Lower lobe of right lung (tissue), 2 donors: ENCODE results near the gene LMNB1. TPM values are rescaled to one million over a fixed set of nuclear protein-coding genes. Genes with fewer than 3 reads are reported as not detected.
"Not testable (repeated sequence)": the region's sequence is repeated elsewhere in the genome, so short reads cannot be mapped to it uniquely, and the experiment has no call there.

Experiments used
- ATAC-seq, 2 donors: fragments of 200-7000 bp; cut with Tn5 transposase; one replicate each; pipeline ENCODE4 v1.9.1; 2020 to 2022; ENCODE audit warnings: mild to moderate bottlenecking in 2 of 2, moderate library complexity in 2 of 2
- DNase-seq: peaks from one replicate; pipeline ENCODE4 v3.0.0-alpha.2; 2020
- H3K27ac ChIP-seq: fragments of 200-600 bp; one replicate; pipeline ENCODE4 v1.8.0; 2022
- H3K27me3 ChIP-seq: fragments of 200-600 bp; one replicate; pipeline ENCODE4 v1.8.0; 2022; ENCODE audit warnings: low read depth
- H3K36me3 ChIP-seq: fragments of 200-600 bp; one replicate; pipeline ENCODE4 v1.8.0; 2022; ENCODE audit warnings: mild to moderate bottlenecking
- H3K4me1 ChIP-seq: fragments of 200-600 bp; one replicate; pipeline ENCODE4 v1.8.0; 2022
- H3K4me3 ChIP-seq: fragments of 200-600 bp; one replicate; pipeline ENCODE4 v1.8.0; 2022; ENCODE audit warnings: mild to moderate bottlenecking
- H3K9me3 ChIP-seq: fragments of 200-600 bp; one replicate; pipeline ENCODE4 v1.8.0; 2022
- intact Hi-C: fragments of 100-400 bp; cut with DNase I; formaldehyde crosslinking; loops from one replicate; pipeline ENCODE4 v1.11.0; 2022
- total RNA-seq: library from RNA; stranded (reverse); fragmentation: NEBNext Ultra II Directional; extraction: Animal tissue kit (Norgen Biotek cat#: 25700); gene quantifications from one replicate; pipeline ENCODE4 v1.2.1, GENCODE V29; 2021
- TF ChIP-seq, protein P1 (sequence below): fragments of 200-600 bp; IDR thresholded peaks from one replicate; pipeline ENCODE4 v1.8.0; 2022; ENCODE audit warnings: antibody characterized with exemption, mild to moderate bottlenecking
- donor health status: DM: no; HTN: yes; CAD: no; lungs with severe emphysema.

The LMNB1 gene
- total RNA-seq, 1 donor from 2014 or later: 13.5 TPM

GRCh38 chr5:126754609-126755008, 22.3 kb upstream of the LMNB1 start:
- Histone ChIP-seq H3K27me3 (no peaks in the 10 kb centered on the region), H3K4me1 (peaks cover 8% of the 10 kb centered on the region), H3K9me3 (no peaks in the 10 kb centered on the region), H3K36me3 (no peaks in the 10 kb centered on the region), H3K4me3 (no peak overlapping the region), H3K27ac (no peak overlapping the region)
- intact Hi-C loops: no loop called here
- DNase-seq: no peak
- TF ChIP-seq, protein P1, sequence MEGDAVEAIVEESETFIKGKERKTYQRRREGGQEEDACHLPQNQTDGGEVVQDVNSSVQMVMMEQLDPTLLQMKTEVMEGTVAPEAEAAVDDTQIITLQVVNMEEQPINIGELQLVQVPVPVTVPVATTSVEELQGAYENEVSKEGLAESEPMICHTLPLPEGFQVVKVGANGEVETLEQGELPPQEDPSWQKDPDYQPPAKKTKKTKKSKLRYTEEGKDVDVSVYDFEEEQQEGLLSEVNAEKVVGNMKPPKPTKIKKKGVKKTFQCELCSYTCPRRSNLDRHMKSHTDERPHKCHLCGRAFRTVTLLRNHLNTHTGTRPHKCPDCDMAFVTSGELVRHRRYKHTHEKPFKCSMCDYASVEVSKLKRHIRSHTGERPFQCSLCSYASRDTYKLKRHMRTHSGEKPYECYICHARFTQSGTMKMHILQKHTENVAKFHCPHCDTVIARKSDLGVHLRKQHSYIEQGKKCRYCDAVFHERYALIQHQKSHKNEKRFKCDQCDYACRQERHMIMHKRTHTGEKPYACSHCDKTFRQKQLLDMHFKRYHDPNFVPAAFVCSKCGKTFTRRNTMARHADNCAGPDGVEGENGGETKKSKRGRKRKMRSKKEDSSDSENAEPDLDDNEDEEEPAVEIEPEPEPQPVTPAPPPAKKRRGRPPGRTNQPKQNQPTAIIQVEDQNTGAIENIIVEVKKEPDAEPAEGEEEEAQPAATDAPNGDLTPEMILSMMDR: no peak
- ATAC-seq: no peak

- Histone ChIP-seq H3K4me3 (no peak overlapping the region), H3K27me3 (no peaks in the 10 kb centered on the region), H3K27ac (no peak overlapping the region), H3K9me3 (no peaks in the 10 kb centered on the region), H3K36me3 (no peaks in the 10 kb centered on the region), H3K4me1 (peaks cover 8% of the 10 kb centered on the region)
- TF ChIP-seq, protein P1: no peak
- intact Hi-C loops: no loop called here
- no peak for ATAC-seq
- no peak for DNase-seq
Observed at GRCh38 chr5:126755593-126755992, 21.3 kb upstream of the LMNB1 start.

DNA sequence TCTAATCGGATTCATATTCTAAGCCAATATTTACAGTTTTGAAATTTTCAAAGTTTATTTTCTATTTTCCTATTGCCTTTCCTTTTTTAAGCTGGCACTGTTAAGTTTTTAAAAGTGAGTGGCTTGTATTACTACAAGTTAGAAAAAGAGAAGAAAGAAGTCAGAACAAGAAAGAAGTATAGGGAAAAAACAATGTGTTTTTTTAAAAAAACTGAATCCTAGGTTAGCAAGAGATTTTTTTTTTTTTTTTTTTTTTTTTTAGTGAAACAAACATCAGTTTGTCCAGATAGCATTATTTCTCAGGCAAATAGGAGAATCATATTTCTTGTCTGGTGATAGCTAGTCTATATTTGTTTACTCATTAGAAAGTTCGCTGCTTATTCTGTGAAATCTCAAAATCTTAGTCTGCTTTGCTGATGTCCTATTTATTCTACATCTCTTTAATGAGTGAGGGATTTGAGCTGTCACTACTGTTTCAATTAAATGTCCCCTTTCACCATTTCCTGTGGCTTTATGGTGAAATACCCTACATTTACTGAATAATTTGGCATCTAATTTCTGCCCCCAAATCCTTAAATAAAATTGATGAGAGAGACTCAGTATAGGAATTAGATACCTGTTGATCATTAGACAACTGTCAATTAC, 19.1 kb upstream of the LMNB1 start:
- H3K36me3 ChIP-seq: no peaks in the 10 kb centered on the region
- peaks cover 8% of the 10 kb centered on the region for H3K4me1 ChIP-seq
- H3K27me3 ChIP-seq: no peaks in the 10 kb centered on the region
- H3K9me3 ChIP-seq: no peaks in the 10 kb centered on the region
- TF ChIP-seq, protein P1: no peak
- no peak for DNase-seq
- H3K27ac ChIP-seq: peak overlapping the region; percentile 34
- ATAC-seq: no peak
- H3K4me3 ChIP-seq: no peak overlapping the region
- intact Hi-C loops: no loop called here

GRCh38 chr5:126763371-126763770, 13.6 kb upstream of the LMNB1 start:
- Histone ChIP-seq H3K27ac (no peak overlapping the region), H3K36me3 (no peaks in the 10 kb centered on the region), H3K27me3 (no peaks in the 10 kb centered on the region), H3K4me3 (no peak overlapping the region), H3K9me3 (no peaks in the 10 kb centered on the region), H3K4me1 (peaks cover 4% of the 10 kb centered on the region)
- intact Hi-C loops: no loop called here
- TF ChIP-seq, protein P1: no peak
- no peak for ATAC-seq
- DNase-seq: no peak

GRCh38 chr5:126769703-126770102, 7.2 kb upstream of the LMNB1 start:
- H3K9me3 ChIP-seq: no peaks in the 10 kb centered on the region
- H3K27me3 ChIP-seq: no peaks in the 10 kb centered on the region
- TF ChIP-seq, protein P1: no peak
- H3K36me3 ChIP-seq: no peaks in the 10 kb centered on the region
- H3K4me3 ChIP-seq: no peak overlapping the region
- intact Hi-C loops: no loop called here
- no peak overlapping the region for H3K27ac ChIP-seq
- ATAC-seq (no peak), DNase-seq (no peak)
- H3K4me1 ChIP-seq: no peaks in the 10 kb centered on the region

- intact Hi-C loops, DNase-seq, H3K36me3 ChIP-seq, H3K27ac ChIP-seq, H3K27me3 ChIP-seq, ATAC-seq, H3K4me1 ChIP-seq, H3K4me3 ChIP-seq, H3K9me3 ChIP-seq: not testable (repeated sequence)
Observed at GRCh38 chr5:126773536-126773935, 3.4 kb upstream of the LMNB1 start.

GRCh38 chr5:126774595-126774994, 2.3 kb upstream of the LMNB1 start:
- H3K4me3 ChIP-seq, intact Hi-C loops, DNase-seq: not testable (repeated sequence)

More at GRCh38 chr5:126774595-126774994, 2.3 kb upstream of the LMNB1 start:
- H3K9me3 ChIP-seq, H3K36me3 ChIP-seq, ATAC-seq, H3K27me3 ChIP-seq, H3K27ac ChIP-seq: not testable (repeated sequence)
- H3K4me1 ChIP-seq: peaks cover 17% of the 10 kb centered on the region
